WI38 (cell line): Measurements from ENCODE around the gene MRAP2.
A peak's percentile ranks its signal among the peaks of the same experiment; 100 is the strongest.

Experiments used
- H3K4me3 ChIP-seq: 2 replicates; pipeline ENCODE4 v1.5.1; 2011; ENCODE audit warnings: low read depth, mild to moderate bottlenecking, control low read depth, low read length
- TF ChIP-seq, protein P1 (sequence below): IDR thresholded peaks from 2 replicates; pipeline ENCODE4 v1.5.1; 2012; ENCODE audit warnings: low read depth, mild to moderate bottlenecking, control low read depth, low read length

MRAP2 gene, protein sequence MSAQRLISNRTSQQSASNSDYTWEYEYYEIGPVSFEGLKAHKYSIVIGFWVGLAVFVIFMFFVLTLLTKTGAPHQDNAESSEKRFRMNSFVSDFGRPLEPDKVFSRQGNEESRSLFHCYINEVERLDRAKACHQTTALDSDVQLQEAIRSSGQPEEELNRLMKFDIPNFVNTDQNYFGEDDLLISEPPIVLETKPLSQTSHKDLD

GRCh38 chr6:84033523-84034451, at the start of gene MRAP2:
Gene MRAP2, plus strand, starts transcription at chr6:84033772. Its CDS starts 21,547 bp downstream, at chr6:84055319.
- TF ChIP-seq, protein P1, sequence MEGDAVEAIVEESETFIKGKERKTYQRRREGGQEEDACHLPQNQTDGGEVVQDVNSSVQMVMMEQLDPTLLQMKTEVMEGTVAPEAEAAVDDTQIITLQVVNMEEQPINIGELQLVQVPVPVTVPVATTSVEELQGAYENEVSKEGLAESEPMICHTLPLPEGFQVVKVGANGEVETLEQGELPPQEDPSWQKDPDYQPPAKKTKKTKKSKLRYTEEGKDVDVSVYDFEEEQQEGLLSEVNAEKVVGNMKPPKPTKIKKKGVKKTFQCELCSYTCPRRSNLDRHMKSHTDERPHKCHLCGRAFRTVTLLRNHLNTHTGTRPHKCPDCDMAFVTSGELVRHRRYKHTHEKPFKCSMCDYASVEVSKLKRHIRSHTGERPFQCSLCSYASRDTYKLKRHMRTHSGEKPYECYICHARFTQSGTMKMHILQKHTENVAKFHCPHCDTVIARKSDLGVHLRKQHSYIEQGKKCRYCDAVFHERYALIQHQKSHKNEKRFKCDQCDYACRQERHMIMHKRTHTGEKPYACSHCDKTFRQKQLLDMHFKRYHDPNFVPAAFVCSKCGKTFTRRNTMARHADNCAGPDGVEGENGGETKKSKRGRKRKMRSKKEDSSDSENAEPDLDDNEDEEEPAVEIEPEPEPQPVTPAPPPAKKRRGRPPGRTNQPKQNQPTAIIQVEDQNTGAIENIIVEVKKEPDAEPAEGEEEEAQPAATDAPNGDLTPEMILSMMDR: no peak
- H3K4me3 ChIP-seq: peak within 1 kb of the TSS; percentile 50

DNA sequence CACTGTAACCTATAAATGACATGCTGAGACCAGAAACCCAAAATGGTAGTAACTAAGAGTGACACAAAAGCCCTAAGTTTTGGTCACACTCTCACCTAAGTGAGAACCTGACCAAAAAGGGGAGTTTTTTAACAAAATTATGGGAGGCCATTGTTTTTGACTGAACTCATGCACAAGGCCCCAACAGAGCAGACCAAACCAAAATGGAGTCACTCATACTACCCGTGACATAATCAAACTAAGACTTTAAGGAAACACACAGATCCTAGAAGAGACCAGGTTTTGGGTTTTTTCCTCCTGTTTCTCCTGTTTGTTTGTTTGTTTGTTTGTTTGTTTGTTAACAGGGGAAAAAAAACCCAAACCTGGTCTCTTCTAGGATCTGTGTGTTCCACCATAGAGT, 49.2 kb upstream of the MRAP2 start:
- TF ChIP-seq, protein P1: no peak
- no peak overlapping the region for H3K4me3 ChIP-seq

DNA sequence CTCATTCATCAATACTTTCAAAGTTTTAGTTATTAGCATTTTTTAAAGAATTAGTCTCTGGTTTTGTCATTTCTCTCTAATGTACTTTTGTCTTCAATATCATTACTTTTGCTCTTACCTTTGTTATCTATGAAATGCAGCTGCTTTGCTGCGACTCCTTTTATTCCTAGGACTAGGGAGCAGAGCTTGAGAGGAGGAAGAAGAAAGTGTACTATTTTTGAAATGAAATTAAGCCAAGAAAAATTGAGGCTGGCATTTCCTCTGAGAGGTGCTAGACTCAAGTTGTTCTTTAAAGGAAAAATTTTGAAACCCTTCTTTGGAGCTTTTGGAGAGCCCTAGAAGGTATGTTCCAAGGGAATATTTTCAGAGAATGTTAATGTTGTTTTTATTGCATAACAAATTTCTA, 48.3 kb upstream of the MRAP2 start:
- no peak overlapping the region for H3K4me3 ChIP-seq
- TF ChIP-seq, protein P1: no peak

DNA sequence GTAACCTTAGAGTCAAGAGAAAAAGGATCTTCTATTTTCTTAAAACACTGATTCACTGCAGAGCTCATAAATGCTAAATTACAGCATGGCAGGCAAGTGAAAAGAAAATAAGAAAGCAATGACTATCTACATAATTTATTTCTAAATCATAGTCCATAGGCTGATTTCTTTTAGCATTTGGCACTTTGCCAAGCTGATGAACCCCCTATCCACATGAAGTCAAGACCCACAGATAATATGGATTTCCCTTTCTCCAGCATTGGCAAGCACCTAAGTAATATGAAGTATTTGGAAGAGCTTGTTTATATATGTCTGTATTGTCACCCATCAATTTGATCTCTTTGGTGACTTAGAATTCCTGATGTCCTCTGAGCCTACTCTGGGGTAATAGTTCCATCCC, 47.9 kb upstream of the MRAP2 start:
- TF ChIP-seq, protein P1: no peak

GRCh38 chr6:83998021-83998584, 35.5 kb upstream of the MRAP2 start:
- H3K4me3 ChIP-seq: no peak overlapping the region
- TF ChIP-seq, protein P1: no peak

More for the DNA sequence above, 47.9 kb upstream of the MRAP2 start:
- no peak overlapping the region for H3K4me3 ChIP-seq

- H3K4me3 ChIP-seq: no peak overlapping the region
- TF ChIP-seq, protein P1: no peak
Measured at GRCh38 chr6:84001119-84001518, 32.5 kb upstream of the MRAP2 start.

DNA sequence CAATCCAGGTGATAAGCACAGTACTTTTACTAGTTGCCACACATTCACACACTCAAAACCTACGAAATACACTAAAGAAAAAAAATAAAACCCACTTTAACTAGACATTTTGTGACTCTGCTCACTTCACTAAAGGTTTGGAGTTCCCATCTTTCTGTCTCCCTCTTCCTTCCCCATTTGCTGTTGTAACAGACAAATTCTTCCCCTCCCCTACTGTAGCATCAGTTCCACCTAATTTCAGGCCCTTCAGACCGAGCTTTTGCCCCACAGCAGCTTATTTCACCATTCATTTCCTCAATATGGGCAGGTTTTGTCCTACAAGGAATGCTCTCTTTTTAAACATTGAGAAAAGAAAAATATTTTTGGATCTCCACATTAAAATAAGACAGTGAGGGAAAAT, 31.3 kb upstream of the MRAP2 start:
- H3K4me3 ChIP-seq: no peak overlapping the region
- TF ChIP-seq, protein P1: no peak
